Mucosa of descending colon (tissue), 3 donors: ENCODE data around the gene RTN4RL2. TPM values are rescaled to one million over a fixed set of nuclear protein-coding genes. Genes with fewer than 3 reads are reported as not detected.

Experiments used
- ATAC-seq: fragments of 200-7000 bp; cut with Tn5 transposase; one replicate; pipeline ENCODE4 v1.9.1; 2020; ENCODE audit warnings: mild to moderate bottlenecking, moderate library complexity
- DNase-seq, 3 donors: peaks; one replicate each; pipeline ENCODE4 v3.0.0-alpha.2; 2020
- H3K36me3 ChIP-seq: fragments of 200-600 bp; one replicate; pipeline ENCODE4 v1.8.0; 2021; ENCODE audit warnings: low read depth, mild to moderate bottlenecking
- H3K4me1 ChIP-seq: fragments of 200-600 bp; one replicate; pipeline ENCODE4 v1.8.0; 2021; ENCODE audit warnings: low read depth, mild to moderate bottlenecking
- H3K4me3 ChIP-seq: fragments of 200-600 bp; one replicate; pipeline ENCODE4 v1.8.0; 2021; ENCODE audit warnings: mild to moderate bottlenecking
- H3K9me3 ChIP-seq: fragments of 200-600 bp; one replicate; pipeline ENCODE4 v1.8.0; 2021; ENCODE audit warnings: mild to moderate bottlenecking
- intact Hi-C, 2 donors: fragments of 100-400 bp; cut with DNase I in 1 of 2; cut with micrococcal nuclease in 1 of 2; formaldehyde crosslinking; loops; one replicate each; pipeline versions ENCODE4 v1.11.0 to v1.11.1; 2022; cut with DNase I, micrococcal nuclease
- total RNA-seq, 3 donors: library from RNA; stranded (reverse); fragmentation: NEBNext Ultra II Directional in 2 of 3; extraction: Animal tissue kit (Norgen Biotek cat#: 25700) in 2 of 3; gene quantifications; one replicate each; pipeline versions ENCODE4 v1.2.1 to v1.2.4, GENCODE V29; 2021 to 2023
- TF ChIP-seq, protein P1 (sequence below): fragments of 200-600 bp; IDR thresholded peaks from one replicate; pipeline ENCODE4 v1.8.0; 2022; ENCODE audit warnings: antibody characterized with exemption, mild to moderate bottlenecking
- donor health status: DM: no; HTN: no; CAD: no; lungs with moderate emphysema.
- donor health status: DM: no; HTN: no; CAD: no.
- donor health status: DM: no; HTN: yes; CAD: no.

Gene RTN4RL2
- total RNA-seq, 3 donors from 2014 or later: 0.38 to 0.73 (median 0.48) TPM

DNA sequence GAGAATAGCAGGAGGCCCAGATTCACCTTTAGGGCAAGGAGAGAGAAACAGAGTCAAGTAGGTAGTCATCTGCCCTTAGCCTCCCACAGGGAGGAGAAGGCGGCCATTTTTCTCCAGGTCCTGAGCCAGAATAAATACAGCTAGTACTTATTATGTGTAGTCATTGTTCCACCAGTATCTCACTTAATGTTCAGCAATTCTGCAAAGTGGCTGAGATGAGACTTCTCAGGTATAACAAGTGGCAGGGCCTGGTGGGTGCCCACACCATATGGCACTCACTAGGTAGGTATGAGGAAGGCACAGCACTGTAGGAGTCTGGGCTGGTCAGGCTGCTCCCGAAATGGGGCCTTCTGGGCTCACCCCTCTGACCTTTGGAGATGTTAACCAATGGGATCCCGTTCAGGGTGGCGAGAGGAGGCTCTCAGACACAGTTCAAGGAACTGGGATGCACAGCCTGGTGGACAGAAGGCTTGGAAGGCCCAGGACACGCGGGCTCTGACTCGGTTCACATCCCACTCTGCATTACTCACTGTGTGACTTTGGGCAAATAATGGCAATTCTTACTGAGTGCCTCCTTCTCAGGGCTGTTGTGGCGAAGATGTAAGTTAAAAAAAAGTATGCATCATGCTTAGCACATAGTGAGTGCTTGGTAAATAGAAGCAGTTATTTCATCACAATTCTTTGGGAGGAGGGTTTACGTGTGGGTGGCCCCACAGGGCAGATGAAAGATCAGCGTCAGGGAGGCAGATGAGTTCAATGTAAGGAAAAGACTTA is 25.1 kb downstream of the RTN4RL2 start:
- no peaks in the 10 kb centered on the region for H3K36me3 ChIP-seq
- intact Hi-C loops: no loop called here
- ATAC-seq: no peak
- TF ChIP-seq, protein P1, sequence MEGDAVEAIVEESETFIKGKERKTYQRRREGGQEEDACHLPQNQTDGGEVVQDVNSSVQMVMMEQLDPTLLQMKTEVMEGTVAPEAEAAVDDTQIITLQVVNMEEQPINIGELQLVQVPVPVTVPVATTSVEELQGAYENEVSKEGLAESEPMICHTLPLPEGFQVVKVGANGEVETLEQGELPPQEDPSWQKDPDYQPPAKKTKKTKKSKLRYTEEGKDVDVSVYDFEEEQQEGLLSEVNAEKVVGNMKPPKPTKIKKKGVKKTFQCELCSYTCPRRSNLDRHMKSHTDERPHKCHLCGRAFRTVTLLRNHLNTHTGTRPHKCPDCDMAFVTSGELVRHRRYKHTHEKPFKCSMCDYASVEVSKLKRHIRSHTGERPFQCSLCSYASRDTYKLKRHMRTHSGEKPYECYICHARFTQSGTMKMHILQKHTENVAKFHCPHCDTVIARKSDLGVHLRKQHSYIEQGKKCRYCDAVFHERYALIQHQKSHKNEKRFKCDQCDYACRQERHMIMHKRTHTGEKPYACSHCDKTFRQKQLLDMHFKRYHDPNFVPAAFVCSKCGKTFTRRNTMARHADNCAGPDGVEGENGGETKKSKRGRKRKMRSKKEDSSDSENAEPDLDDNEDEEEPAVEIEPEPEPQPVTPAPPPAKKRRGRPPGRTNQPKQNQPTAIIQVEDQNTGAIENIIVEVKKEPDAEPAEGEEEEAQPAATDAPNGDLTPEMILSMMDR: no peak
- no peaks in the 10 kb centered on the region for H3K9me3 ChIP-seq
- H3K4me1 ChIP-seq: peaks cover 9% of the 10 kb centered on the region
- H3K4me3 ChIP-seq: no peak overlapping the region
- peak in 1 of 3 donors; percentile 10 for DNase-seq

DNA sequence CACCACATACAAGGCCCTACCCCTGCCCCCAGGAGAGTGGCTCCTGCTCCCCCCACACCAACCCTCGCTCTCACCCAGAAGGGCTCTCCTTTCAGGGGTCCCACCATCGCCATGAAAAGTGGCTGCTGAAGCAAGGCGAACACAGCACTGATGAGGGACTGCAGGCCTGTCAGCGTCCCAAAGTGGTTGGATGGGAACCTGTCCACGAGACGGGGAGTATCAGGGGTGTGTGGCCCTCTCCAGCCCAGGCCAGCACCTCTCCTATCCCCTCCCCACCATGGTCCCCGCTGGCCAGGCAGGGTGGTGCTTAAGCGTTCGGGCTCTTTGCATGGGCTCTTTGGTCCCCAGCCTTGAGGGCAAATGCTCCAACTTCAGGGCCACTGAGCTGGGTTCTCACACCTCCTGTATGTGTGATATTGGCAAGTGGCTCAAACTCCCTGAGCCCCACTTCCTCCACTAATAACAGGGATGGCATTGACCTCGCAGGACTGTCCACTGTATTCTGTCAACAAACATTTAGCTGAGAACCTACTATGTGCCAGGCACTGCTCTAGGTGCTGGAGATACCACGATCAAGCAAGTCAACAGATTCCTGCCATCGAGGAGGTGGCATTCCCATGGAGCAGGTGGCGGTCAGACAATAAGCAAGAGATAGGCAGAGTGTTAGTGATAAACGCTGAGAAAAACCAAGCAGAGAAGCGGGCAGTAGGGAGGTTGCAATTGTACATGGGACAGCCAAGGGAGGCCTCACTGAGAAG is 26.9 kb downstream of the RTN4RL2 start:
- ATAC-seq (no peak), DNase-seq (no peak)
- H3K4me3 ChIP-seq: no peak overlapping the region
- intact Hi-C loops: no loop called here
- no peaks in the 10 kb centered on the region for H3K9me3 ChIP-seq
- H3K36me3 ChIP-seq: no peaks in the 10 kb centered on the region
- H3K4me1 ChIP-seq: peaks cover 9% of the 10 kb centered on the region
- TF ChIP-seq, protein P1: no peak

DNA sequence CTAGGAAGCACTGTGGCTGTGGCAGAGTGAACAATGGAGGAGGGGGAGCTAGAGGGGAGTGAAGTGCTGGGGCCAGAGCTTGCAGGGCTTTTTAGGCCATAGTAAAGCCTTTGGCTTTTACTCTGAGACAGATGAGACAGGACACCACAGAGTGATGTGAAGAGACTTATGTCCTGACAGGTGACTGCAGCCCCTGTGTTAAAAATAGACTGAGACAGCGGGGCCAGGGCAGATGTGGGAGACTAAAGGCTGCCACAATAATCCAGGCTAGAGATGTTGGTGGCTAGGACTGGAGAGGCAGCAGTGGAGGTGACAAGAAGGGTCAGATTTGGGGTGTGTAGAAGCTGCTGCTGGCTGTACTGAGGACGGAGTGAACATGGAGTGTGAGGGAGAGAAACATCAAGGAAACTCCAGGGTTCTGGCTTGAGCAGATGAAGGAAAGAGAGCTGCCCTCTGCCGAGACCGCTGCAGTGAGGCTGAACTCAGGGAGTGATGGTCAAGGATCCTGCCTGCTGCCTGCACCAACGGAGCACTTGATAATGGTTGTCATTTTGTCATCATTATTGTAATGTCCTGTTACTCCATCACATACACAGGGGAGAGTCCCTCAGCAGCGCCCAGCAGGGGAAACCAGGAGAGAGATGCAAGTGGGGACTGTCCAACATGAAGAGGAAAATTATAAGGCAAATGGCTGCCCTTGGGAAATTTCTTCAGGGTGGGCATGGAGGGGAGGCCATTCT is 27.8 kb downstream of the RTN4RL2 start:
- H3K9me3 ChIP-seq: no peaks in the 10 kb centered on the region
- ATAC-seq: no peak
- H3K4me1 ChIP-seq: peaks cover 2% of the 10 kb centered on the region
- intact Hi-C loops: no loop called here
- TF ChIP-seq, protein P1: no peak
- no peaks in the 10 kb centered on the region for H3K36me3 ChIP-seq
- no peak for DNase-seq
- no peak overlapping the region for H3K4me3 ChIP-seq

DNA sequence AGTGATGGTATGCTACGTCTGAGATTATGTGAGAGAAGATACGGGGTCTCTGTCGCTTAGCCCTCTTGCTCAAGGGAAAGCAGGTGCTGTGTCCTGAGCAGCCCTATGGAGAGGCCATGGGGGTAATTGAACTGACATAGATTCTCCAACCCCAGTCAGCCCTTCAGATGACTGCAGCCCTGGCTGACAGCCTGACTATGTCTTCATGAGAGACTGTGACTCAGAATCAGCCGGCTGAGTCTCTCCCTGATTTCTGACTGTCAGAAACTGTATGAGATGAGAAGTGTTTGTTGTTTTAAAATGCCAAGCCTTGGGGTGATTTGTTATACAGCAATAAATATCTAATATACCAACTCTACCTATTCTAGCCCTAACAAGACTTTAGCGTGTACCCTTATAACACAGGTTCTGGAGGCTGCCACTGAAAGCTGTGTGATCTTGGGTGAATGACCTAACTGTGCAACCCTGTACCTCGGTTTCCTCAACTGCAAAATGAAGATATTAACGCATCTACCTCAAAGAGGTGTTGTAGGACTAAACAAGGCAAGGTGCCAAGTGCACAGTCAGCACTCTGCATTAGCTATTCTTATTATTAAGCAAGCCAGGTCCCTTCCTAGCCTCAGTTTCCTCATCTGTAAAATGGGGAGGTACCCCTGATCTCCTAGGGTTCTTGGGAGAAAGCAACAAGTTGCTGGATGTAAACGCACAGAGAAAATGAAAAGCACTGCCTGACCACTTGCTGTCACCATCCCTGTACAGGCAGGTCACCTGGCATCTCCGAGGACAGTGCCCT is 30.3 kb downstream of the RTN4RL2 start:
- intact Hi-C loops: loop anchor here (5.0 kb wide), 1 partner anchor 37 kb away; no protein-coding TSS in a partner anchor
- DNase-seq: no peak
- Histone ChIP-seq H3K36me3 (no peaks in the 10 kb centered on the region), H3K4me1 (no peaks in the 10 kb centered on the region), H3K4me3 (no peak overlapping the region), H3K9me3 (no peaks in the 10 kb centered on the region)
- ATAC-seq: no peak
- TF ChIP-seq, protein P1: no peak
